ENCODE data around the gene DLG2. TPM values are rescaled to one million over a fixed set of nuclear protein-coding genes. Genes with fewer than 3 reads are reported as not detected.

DLG2 gene
- total and polyA plus RNA-seq, 4 donors = 0.30 to 5.5 (median 0.68) TPM

DNA sequence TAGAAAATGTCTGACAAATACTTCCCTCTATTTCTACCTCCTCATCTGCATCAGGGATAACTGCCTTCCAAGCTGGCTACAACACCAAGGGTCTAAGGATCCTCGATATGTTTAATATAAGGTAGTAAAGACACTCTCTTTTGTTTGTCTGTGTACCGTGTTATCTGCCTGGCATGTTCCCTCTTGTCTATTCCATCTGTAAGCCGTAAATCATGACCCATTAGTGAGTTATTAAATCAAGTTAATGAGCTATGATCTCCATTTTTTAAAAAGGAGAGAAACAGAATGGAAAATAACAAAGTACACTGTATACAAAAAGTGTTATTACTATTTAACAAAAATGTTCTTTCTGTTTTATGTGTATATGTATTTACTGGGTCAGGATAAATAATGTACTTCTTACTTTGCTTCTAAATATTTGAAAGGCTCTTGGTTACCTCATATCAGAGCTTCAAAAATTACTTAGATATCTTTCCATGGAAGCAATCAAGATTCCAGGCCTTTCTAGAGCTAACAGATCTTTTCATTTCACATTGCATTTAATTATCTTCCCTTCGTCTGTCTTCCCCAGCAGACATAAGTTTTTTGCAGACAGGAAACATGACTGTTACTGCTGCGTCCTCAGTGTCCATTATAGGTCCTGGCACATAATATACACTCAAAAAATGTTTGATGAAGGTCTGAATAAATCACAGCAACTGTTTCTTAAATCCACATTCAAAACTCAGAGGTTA, 1998.4 kb downstream of the DLG2 start:
- no peaks in the 10 kb centered on the region for H3K9me3 ChIP-seq (ENCODE audit: control insufficient read depth in 4 of 4, low read length in 3 of 4)
- H3K4me3 ChIP-seq (ENCODE audit: low read depth in 1 of 3, low read length in 3 of 3) = no peak overlapping the region
- 82% methylated on average over 5 of the region's 5 CpGs for WGBS
- TF ChIP-seq RXRA (IDR thresholded peaks at IDR 0.05) (no peak), EGR1 (IDR thresholded peaks at IDR 0.05; ENCODE audit: low read depth in 2 of 2) (no peak), YY1 (IDR thresholded peaks at IDR 0.05) (no peak), FOXA1 (IDR thresholded peaks at IDR 0.05) (no peak), HNF4G (IDR thresholded peaks at IDR 0.05) (no peak), HNF4A (conservative IDR thresholded peaks at IDR 0.05) (no peak), JUND (IDR thresholded peaks at IDR 0.05) (no peak), SP1 (IDR thresholded peaks at IDR 0.05) (no peak), NR2F2 (IDR thresholded peaks at IDR 0.05) (no peak), RAD21 (IDR thresholded peaks at IDR 0.05) (no peak), GABPA (IDR thresholded peaks at IDR 0.05 in 1 of 2, conservative IDR thresholded peaks at IDR 0.05 in 1 of 2) (no peak)
- TF ChIP-seq, protein P1, sequence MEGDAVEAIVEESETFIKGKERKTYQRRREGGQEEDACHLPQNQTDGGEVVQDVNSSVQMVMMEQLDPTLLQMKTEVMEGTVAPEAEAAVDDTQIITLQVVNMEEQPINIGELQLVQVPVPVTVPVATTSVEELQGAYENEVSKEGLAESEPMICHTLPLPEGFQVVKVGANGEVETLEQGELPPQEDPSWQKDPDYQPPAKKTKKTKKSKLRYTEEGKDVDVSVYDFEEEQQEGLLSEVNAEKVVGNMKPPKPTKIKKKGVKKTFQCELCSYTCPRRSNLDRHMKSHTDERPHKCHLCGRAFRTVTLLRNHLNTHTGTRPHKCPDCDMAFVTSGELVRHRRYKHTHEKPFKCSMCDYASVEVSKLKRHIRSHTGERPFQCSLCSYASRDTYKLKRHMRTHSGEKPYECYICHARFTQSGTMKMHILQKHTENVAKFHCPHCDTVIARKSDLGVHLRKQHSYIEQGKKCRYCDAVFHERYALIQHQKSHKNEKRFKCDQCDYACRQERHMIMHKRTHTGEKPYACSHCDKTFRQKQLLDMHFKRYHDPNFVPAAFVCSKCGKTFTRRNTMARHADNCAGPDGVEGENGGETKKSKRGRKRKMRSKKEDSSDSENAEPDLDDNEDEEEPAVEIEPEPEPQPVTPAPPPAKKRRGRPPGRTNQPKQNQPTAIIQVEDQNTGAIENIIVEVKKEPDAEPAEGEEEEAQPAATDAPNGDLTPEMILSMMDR (IDR thresholded peaks at IDR 0.05; ENCODE audit: low read depth, low read length, missing input control) = no peak
- TF ChIP-seq, protein P2, sequence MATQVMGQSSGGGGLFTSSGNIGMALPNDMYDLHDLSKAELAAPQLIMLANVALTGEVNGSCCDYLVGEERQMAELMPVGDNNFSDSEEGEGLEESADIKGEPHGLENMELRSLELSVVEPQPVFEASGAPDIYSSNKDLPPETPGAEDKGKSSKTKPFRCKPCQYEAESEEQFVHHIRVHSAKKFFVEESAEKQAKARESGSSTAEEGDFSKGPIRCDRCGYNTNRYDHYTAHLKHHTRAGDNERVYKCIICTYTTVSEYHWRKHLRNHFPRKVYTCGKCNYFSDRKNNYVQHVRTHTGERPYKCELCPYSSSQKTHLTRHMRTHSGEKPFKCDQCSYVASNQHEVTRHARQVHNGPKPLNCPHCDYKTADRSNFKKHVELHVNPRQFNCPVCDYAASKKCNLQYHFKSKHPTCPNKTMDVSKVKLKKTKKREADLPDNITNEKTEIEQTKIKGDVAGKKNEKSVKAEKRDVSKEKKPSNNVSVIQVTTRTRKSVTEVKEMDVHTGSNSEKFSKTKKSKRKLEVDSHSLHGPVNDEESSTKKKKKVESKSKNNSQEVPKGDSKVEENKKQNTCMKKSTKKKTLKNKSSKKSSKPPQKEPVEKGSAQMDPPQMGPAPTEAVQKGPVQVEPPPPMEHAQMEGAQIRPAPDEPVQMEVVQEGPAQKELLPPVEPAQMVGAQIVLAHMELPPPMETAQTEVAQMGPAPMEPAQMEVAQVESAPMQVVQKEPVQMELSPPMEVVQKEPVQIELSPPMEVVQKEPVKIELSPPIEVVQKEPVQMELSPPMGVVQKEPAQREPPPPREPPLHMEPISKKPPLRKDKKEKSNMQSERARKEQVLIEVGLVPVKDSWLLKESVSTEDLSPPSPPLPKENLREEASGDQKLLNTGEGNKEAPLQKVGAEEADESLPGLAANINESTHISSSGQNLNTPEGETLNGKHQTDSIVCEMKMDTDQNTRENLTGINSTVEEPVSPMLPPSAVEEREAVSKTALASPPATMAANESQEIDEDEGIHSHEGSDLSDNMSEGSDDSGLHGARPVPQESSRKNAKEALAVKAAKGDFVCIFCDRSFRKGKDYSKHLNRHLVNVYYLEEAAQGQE (IDR thresholded peaks at IDR 0.05) = no peak
- TF ChIP-seq, protein P3, sequence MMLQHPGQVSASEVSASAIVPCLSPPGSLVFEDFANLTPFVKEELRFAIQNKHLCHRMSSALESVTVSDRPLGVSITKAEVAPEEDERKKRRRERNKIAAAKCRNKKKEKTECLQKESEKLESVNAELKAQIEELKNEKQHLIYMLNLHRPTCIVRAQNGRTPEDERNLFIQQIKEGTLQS (IDR thresholded peaks at IDR 0.05) = no peak
- no peak for DNase-seq (ENCODE audit: low spot score)
- H3K4me1 ChIP-seq (ENCODE audit: control insufficient read depth in 4 of 4, insufficient read depth in 4 of 4, low read length in 3 of 4) = no peaks in the 10 kb centered on the region
- no peak overlapping the region for H3K27ac ChIP-seq (ENCODE audit: low read depth in 1 of 2, low read length in 2 of 2)
- H3K9ac ChIP-seq (ENCODE audit: low read depth in 1 of 2, low read length in 2 of 2) = no peak overlapping the region
- no peaks in the 10 kb centered on the region for H3K27me3 ChIP-seq (ENCODE audit: control insufficient read depth in 4 of 4, insufficient read depth in 4 of 4, low read length in 3 of 4)
- no peaks in the 10 kb centered on the region for H3K36me3 ChIP-seq (ENCODE audit: control insufficient read depth in 4 of 4, insufficient read depth in 3 of 4, low read depth in 1 of 4, low read length in 3 of 4)

DNA sequence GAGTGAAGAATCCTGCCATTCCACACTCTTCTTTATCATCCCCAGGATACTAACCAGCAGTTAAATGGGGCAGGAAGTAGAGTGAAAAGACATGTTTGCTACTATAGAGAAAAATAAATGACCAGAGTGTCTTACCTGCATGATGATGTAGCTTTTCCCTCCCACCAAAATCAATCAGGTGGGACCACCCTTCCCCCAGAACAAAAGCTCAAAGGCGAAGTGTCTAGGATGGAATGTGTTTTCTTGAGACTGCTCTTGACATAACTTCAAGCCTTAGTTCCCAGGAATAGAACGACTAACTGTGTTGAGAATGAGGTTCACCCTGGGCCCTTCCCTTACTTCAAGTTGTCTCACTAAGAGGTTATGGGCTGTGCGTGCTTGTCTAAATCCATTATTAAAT, 2001.8 kb downstream of the DLG2 start:
- no peak overlapping the region for H3K27ac ChIP-seq (ENCODE audit: low read depth in 1 of 2, low read length in 2 of 2)
- H3K4me1 ChIP-seq (ENCODE audit: control insufficient read depth in 4 of 4, insufficient read depth in 4 of 4, low read length in 3 of 4) = no peaks in the 10 kb centered on the region
- no peak overlapping the region for H3K4me3 ChIP-seq (ENCODE audit: low read depth in 1 of 3, low read length in 3 of 3)
- no peak for DNase-seq (ENCODE audit: low spot score)
- 93% methylated on average over 3 of the region's 3 CpGs for WGBS
- TF ChIP-seq, protein P4, sequence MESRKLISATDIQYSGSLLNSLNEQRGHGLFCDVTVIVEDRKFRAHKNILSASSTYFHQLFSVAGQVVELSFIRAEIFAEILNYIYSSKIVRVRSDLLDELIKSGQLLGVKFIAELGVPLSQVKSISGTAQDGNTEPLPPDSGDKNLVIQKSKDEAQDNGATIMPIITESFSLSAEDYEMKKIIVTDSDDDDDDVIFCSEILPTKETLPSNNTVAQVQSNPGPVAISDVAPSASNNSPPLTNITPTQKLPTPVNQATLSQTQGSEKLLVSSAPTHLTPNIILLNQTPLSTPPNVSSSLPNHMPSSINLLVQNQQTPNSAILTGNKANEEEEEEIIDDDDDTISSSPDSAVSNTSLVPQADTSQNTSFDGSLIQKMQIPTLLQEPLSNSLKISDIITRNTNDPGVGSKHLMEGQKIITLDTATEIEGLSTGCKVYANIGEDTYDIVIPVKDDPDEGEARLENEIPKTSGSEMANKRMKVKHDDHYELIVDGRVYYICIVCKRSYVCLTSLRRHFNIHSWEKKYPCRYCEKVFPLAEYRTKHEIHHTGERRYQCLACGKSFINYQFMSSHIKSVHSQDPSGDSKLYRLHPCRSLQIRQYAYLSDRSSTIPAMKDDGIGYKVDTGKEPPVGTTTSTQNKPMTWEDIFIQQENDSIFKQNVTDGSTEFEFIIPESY (IDR thresholded peaks at IDR 0.05) = no peak
- no peak for TF ChIP-seq FOXA2 (IDR thresholded peaks at IDR 0.05)
- TF ChIP-seq, protein P5, sequence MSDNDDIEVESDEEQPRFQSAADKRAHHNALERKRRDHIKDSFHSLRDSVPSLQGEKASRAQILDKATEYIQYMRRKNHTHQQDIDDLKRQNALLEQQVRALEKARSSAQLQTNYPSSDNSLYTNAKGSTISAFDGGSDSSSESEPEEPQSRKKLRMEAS (IDR thresholded peaks at IDR 0.05) = no peak
- H3K36me3 ChIP-seq (ENCODE audit: control insufficient read depth in 4 of 4, insufficient read depth in 3 of 4, low read depth in 1 of 4, low read length in 3 of 4) = no peaks in the 10 kb centered on the region
- H3K27me3 ChIP-seq (ENCODE audit: control insufficient read depth in 4 of 4, insufficient read depth in 4 of 4, low read length in 3 of 4) = no peaks in the 10 kb centered on the region
- no peak overlapping the region for H3K9ac ChIP-seq (ENCODE audit: low read depth in 1 of 2, low read length in 2 of 2)
- no peaks in the 10 kb centered on the region for H3K9me3 ChIP-seq (ENCODE audit: control insufficient read depth in 4 of 4, low read length in 3 of 4)
